Nephron progenitor cell (in vitro differentiated cells): ENCODE measurements around the gene NAA50.

ENCODE experiments used
- DNase-seq: peaks from one replicate; pipeline ENCODE4 v3.0.0; 2021
- H3K27ac Mint-ChIP-seq: 2 replicates; pipeline ENCODE4 v1.8.0; 2021; ENCODE audit warnings: mild to moderate bottlenecking, moderate library complexity, mixed read lengths
- H3K27me3 Mint-ChIP-seq: 2 replicates; pipeline ENCODE4 v1.8.0; 2021; ENCODE audit warnings: mild to moderate bottlenecking, low read depth, mixed read lengths; ENCODE audit not compliant: poor library complexity
- H3K36me3 Mint-ChIP-seq: 2 replicates; pipeline ENCODE4 v1.8.0; 2021; ENCODE audit warnings: low read depth, mixed read lengths
- H3K4me1 Mint-ChIP-seq: 2 replicates; pipeline ENCODE4 v1.8.0; 2021; ENCODE audit warnings: mixed read lengths
- H3K4me3 Mint-ChIP-seq: 2 replicates; pipeline ENCODE4 v1.8.0; 2021; ENCODE audit warnings: mild to moderate bottlenecking, moderate library complexity, mixed read lengths
- H3K9me3 Mint-ChIP-seq: 2 replicates; pipeline ENCODE4 v1.8.0; 2021; ENCODE audit warnings: mild to moderate bottlenecking, moderate library complexity, mixed read lengths
- CTCF ChIP-seq: fragments of 200-600 bp; sonication (generic); IDR thresholded peaks from 2 replicates; pipeline ENCODE4 v1.5.0; 2021; ENCODE audit warnings: antibody characterized with exemption

The NAA50 gene

GRCh38 chr3:113741086-113741485 lies 5.0 kb downstream of the NAA50 start:
- no peak for DNase-seq
- peaks cover 71% of the 10 kb centered on the region for H3K4me1 Mint-ChIP-seq
- no peak overlapping the region for H3K27ac Mint-ChIP-seq
- H3K4me3 Mint-ChIP-seq = no peak overlapping the region
- TF ChIP-seq CTCF = no peak
- H3K36me3 Mint-ChIP-seq = peaks cover 12% of the 10 kb centered on the region
- H3K27me3 Mint-ChIP-seq = peaks cover 4% of the 10 kb centered on the region
- H3K9me3 Mint-ChIP-seq = no peaks in the 10 kb centered on the region

- H3K36me3 Mint-ChIP-seq = peaks cover 37% of the 10 kb centered on the region
- peaks cover 55% of the 10 kb centered on the region for H3K4me1 Mint-ChIP-seq
- H3K27ac Mint-ChIP-seq = peak overlapping the region; percentile 27
- TF ChIP-seq CTCF = peak; percentile 53
- H3K4me3 Mint-ChIP-seq = no peak overlapping the region
- H3K27me3 Mint-ChIP-seq = no peaks in the 10 kb centered on the region
- DNase-seq = no peak
- H3K9me3 Mint-ChIP-seq = no peaks in the 10 kb centered on the region
These were observed 9.4 kb downstream of the NAA50 start for GRCh38 chr3:113736548-113737089.

- Mint-ChIP-seq H3K4me3 (no peak overlapping the region), H3K9me3 (no peaks in the 10 kb centered on the region), H3K36me3 (peaks cover 61% of the 10 kb centered on the region), H3K27me3 (no peaks in the 10 kb centered on the region), H3K4me1 (peaks cover 18% of the 10 kb centered on the region), H3K27ac (no peak overlapping the region)
- no peak for TF ChIP-seq CTCF
- no peak for DNase-seq
These were observed 14.4 kb downstream of the NAA50 start for GRCh38 chr3:113731694-113732093.

- no peaks in the 10 kb centered on the region for H3K9me3 Mint-ChIP-seq
- H3K27me3 Mint-ChIP-seq = no peaks in the 10 kb centered on the region
- no peak for DNase-seq
- H3K4me1 Mint-ChIP-seq = peaks cover 7% of the 10 kb centered on the region
- H3K36me3 Mint-ChIP-seq = peaks cover 68% of the 10 kb centered on the region
- no peak for TF ChIP-seq CTCF
- H3K27ac Mint-ChIP-seq = no peak overlapping the region
- H3K4me3 Mint-ChIP-seq = no peak overlapping the region
These were observed 15.5 kb downstream of the NAA50 start for GRCh38 chr3:113730550-113730949.

- peaks cover 62% of the 10 kb centered on the region for H3K36me3 Mint-ChIP-seq
- H3K27ac Mint-ChIP-seq = no peak overlapping the region
- no peaks in the 10 kb centered on the region for H3K27me3 Mint-ChIP-seq
- H3K4me1 Mint-ChIP-seq = no peaks in the 10 kb centered on the region
- no peaks in the 10 kb centered on the region for H3K9me3 Mint-ChIP-seq
- H3K4me3 Mint-ChIP-seq = no peak overlapping the region
- TF ChIP-seq CTCF = no peak
- DNase-seq = no peak
These were observed 17.4 kb downstream of the NAA50 start for GRCh38 chr3:113728661-113729060.

GRCh38 chr3:113721636-113722035 lies 24.4 kb downstream of the NAA50 start:
- H3K27ac Mint-ChIP-seq = peak overlapping the region; percentile 7
- no peaks in the 10 kb centered on the region for H3K27me3 Mint-ChIP-seq
- DNase-seq = no peak
- H3K9me3 Mint-ChIP-seq = no peaks in the 10 kb centered on the region
- H3K4me3 Mint-ChIP-seq = no peak overlapping the region
- peaks cover 71% of the 10 kb centered on the region for H3K36me3 Mint-ChIP-seq
- no peaks in the 10 kb centered on the region for H3K4me1 Mint-ChIP-seq
- no peak for TF ChIP-seq CTCF
